Spinal cord (tissue), 10 donors: Measurements from ENCODE around the gene ZC3H7B. TPM values are rescaled to one million over a fixed set of nuclear protein-coding genes. Genes with fewer than 3 reads are reported as not detected.

Experiments used
- DNase-seq, 6 donors: peaks; one replicate each; pipeline versions ENCODE4 v3.0.0 to v3.0.0-alpha.2; 2013 to 2015; ENCODE audit warnings: low spot score in 6 of 6, low read depth in 4 of 6
- H3K27ac ChIP-seq: one replicate; pipeline ENCODE4 v1.5.1; 2013; ENCODE audit warnings: low read depth, low read length, control low read depth
- H3K27me3 ChIP-seq: one replicate; pipeline ENCODE4 v1.6.1; 2013; ENCODE audit warnings: low read length; ENCODE audit not compliant: control insufficient read depth, insufficient read depth
- H3K36me3 ChIP-seq: one replicate; pipeline ENCODE4 v1.6.1; 2013; ENCODE audit warnings: low read length; ENCODE audit not compliant: control insufficient read depth, insufficient read depth
- H3K4me1 ChIP-seq: one replicate; pipeline ENCODE4 v1.6.1; 2013; ENCODE audit warnings: low read length; ENCODE audit not compliant: control insufficient read depth, insufficient read depth
- H3K4me3 ChIP-seq: one replicate; pipeline ENCODE4 v1.5.1; 2013; ENCODE audit warnings: low read depth, low read length, control low read depth
- H3K9me3 ChIP-seq: one replicate; pipeline ENCODE4 v1.6.1; 2013; ENCODE audit warnings: low read length; ENCODE audit not compliant: control insufficient read depth, insufficient read depth
- WGBS: methylation state at CpG from one replicate; pipeline ENCODE4 v1.1.5; 2013; ENCODE audit warnings: missing lambda C conversion rate; ENCODE audit not compliant: insufficient coverage; 5-methylcytosine and 5-hydroxymethylcytosine counted together
- polyA plus RNA-seq, 2 donors: library from polyadenylated mRNA; unstranded; fragments of 120-200 nt; gene quantifications; one replicate each; pipeline ENCODE4 v1.2.1, GENCODE V29; 2013; ENCODE audit not compliant: insufficient read length in 2 of 2
- total RNA-seq, 2 donors: library from RNA; depleted of rRNA in 1 of 2; stranded (reverse); fragments of 120-200 nt in 1 of 2; fragments of >200 nt in 1 of 2; gene quantifications; one replicate each; pipeline versions ENCODE4 v1.2.3 to v1.2.4, GENCODE V29; 2013 to 2014
- donor health status: healthy.

Gene ZC3H7B
- total and polyA plus RNA-seq, 4 donors: 41.6 to 108 (median 82.4) TPM

GRCh38 chr22:41366323-41367029, 65.2 kb downstream of the ZC3H7B start:
- H3K4me3 ChIP-seq: peak overlapping the region; percentile 27
- H3K27me3 ChIP-seq: no peaks in the 10 kb centered on the region
- H3K4me1 ChIP-seq: peaks cover 32% of the 10 kb centered on the region
- no peaks in the 10 kb centered on the region for H3K9me3 ChIP-seq
- H3K27ac ChIP-seq: peak overlapping the region; percentile 69
- WGBS: 59% methylated on average over 11 of the region's 17 CpGs
- peaks cover 5% of the 10 kb centered on the region for H3K36me3 ChIP-seq
- DNase-seq: peak in 1 of 6 donors; percentile 85

- peaks cover 5% of the 10 kb centered on the region for H3K36me3 ChIP-seq
- H3K9me3 ChIP-seq: no peaks in the 10 kb centered on the region
- no peaks in the 10 kb centered on the region for H3K27me3 ChIP-seq
- peak; percentile 75 to 98 (median 86) for DNase-seq
- H3K27ac ChIP-seq: peak overlapping the region; percentile 80
- peaks cover 32% of the 10 kb centered on the region for H3K4me1 ChIP-seq
- H3K4me3 ChIP-seq: peak overlapping the region; percentile 43
- 10% methylated on average over 21 of the region's 21 CpGs for WGBS
These were observed 65.8 kb downstream of the ZC3H7B start for GRCh38 chr22:41367039-41367679.

- Histone ChIP-seq H3K27me3 (no peaks in the 10 kb centered on the region), H3K4me1 (peaks cover 32% of the 10 kb centered on the region), H3K4me3 (peak overlapping the region; percentile 43), H3K9me3 (no peaks in the 10 kb centered on the region), H3K36me3 (peaks cover 5% of the 10 kb centered on the region), H3K27ac (peak overlapping the region; percentile 80)
- WGBS: 76% methylated on average over 12 of the region's 18 CpGs
- DNase-seq: peak in 2 of 6 donors; percentile 11 to 46
These were observed 66.6 kb downstream of the ZC3H7B start for GRCh38 chr22:41367680-41368542.

- H3K4me3 ChIP-seq: no peak overlapping the region
- no peaks in the 10 kb centered on the region for H3K27me3 ChIP-seq
- H3K36me3 ChIP-seq: peaks cover 5% of the 10 kb centered on the region
- H3K4me1 ChIP-seq: peaks cover 32% of the 10 kb centered on the region
- 71% methylated on average over 15 of the region's 19 CpGs for WGBS
- DNase-seq: no peak
- H3K9me3 ChIP-seq: no peaks in the 10 kb centered on the region
- no peak overlapping the region for H3K27ac ChIP-seq
These were observed 67.5 kb downstream of the ZC3H7B start for GRCh38 chr22:41368543-41369423.

GRCh38 chr22:41369424-41369745, 68.1 kb downstream of the ZC3H7B start:
- no peak for DNase-seq
- H3K4me3 ChIP-seq: no peak overlapping the region
- no peaks in the 10 kb centered on the region for H3K27me3 ChIP-seq
- H3K27ac ChIP-seq: no peak overlapping the region
- H3K4me1 ChIP-seq: peaks cover 32% of the 10 kb centered on the region
- WGBS: 67% methylated on average over 1 of the region's 3 CpGs
- H3K36me3 ChIP-seq: peaks cover 5% of the 10 kb centered on the region
- H3K9me3 ChIP-seq: no peaks in the 10 kb centered on the region

- no peak for DNase-seq
- Histone ChIP-seq H3K4me1 (peaks cover 32% of the 10 kb centered on the region), H3K27me3 (no peaks in the 10 kb centered on the region), H3K27ac (no peak overlapping the region), H3K9me3 (no peaks in the 10 kb centered on the region), H3K4me3 (no peak overlapping the region), H3K36me3 (peaks cover 5% of the 10 kb centered on the region)
- WGBS: 70% methylated on average over 4 of the region's 9 CpGs
These were observed 68.5 kb downstream of the ZC3H7B start for GRCh38 chr22:41369837-41370236.

- no peak for DNase-seq
- WGBS: no CpG with 5 or more reads among the region's 6 CpGs
These were observed 76.5 kb downstream of the ZC3H7B start for GRCh38 chr22:41377846-41378245.

GRCh38 chr22:41380993-41381328, 79.6 kb downstream of the ZC3H7B start:
- WGBS: 0% methylated on average over 18 of the region's 22 CpGs
- Histone ChIP-seq H3K9me3 (no peaks in the 10 kb centered on the region), H3K4me3 (peak overlapping the region; percentile 63), H3K27me3 (no peaks in the 10 kb centered on the region), H3K4me1 (peaks cover 20% of the 10 kb centered on the region), H3K27ac (peak overlapping the region; percentile 99), H3K36me3 (no peaks in the 10 kb centered on the region)
- no peak for DNase-seq

More at GRCh38 chr22:41377846-41378245, 76.5 kb downstream of the ZC3H7B start:
- H3K27ac ChIP-seq: no peak overlapping the region
- peaks cover 17% of the 10 kb centered on the region for H3K4me1 ChIP-seq
- H3K36me3 ChIP-seq: no peaks in the 10 kb centered on the region
- no peak overlapping the region for H3K4me3 ChIP-seq
- H3K9me3 ChIP-seq: no peaks in the 10 kb centered on the region
- H3K27me3 ChIP-seq: no peaks in the 10 kb centered on the region
